OCI-M2 (cell line): ENCODE data around the gene DMKN.

Experiments used
- DNase-seq: peaks from one replicate; lab custom pipeline; 2025; ENCODE audit not compliant: unreplicated experiment; lab: John Stamatoyannopoulos, UW

Gene DMKN, protein sequence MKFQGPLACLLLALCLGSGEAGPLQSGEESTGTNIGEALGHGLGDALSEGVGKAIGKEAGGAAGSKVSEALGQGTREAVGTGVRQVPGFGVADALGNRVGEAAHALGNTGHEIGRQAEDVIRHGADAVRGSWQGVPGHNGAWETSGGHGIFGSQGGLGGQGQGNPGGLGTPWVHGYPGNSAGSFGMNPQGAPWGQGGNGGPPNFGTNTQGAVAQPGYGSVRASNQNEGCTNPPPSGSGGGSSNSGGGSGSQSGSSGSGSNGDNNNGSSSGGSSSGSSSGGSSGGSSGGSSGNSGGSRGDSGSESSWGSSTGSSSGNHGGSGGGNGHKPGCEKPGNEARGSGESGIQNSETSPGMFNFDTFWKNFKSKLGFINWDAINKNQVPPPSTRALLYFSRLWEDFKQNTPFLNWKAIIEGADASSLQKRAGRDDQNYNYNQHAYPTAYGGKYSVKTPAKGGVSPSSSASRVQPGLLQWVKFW

DNA sequence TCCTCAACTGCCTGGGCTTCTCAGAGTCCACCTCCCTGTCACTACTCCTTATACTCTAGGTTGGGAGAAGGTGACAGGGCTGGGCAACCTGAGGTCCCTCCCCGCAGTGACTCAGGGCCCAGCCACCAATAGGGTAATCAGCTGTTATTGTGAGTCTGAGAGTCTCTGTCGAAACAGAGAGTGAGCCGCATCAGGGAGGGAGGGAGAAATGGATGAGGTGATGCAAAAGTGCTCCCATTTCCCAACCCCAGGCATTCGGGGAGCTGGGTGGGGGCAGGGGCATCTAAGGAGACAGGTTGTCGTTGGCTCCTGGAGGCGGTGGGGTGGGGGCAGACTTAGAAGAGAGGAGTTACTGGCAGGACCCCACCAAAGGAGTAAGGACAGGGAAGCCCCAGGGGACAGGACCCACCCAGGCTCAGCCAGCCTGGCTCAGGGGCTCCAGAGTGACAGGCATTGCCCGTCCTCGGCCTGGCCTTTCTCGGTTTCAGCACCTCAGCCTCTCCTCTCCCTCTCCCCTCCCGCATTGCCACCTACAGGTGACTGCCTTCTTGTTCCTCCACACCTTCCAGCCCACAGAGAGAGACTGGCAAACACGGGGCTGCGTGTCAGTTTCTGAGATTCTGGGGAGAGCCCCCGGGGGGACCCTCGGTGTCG lies at the start of gene DMKN:
Gene DMKN, minus strand, starts transcription at position 22 of the 654 bp plus-strand sequence. CDS start 174 bp downstream, outside the sequence.
- DNase-seq, result no peak

- DNase-seq, result no peak
These were observed 49.3 kb upstream of the DMKN start for GRCh38 chr19:35562776-35563175.

DNA sequence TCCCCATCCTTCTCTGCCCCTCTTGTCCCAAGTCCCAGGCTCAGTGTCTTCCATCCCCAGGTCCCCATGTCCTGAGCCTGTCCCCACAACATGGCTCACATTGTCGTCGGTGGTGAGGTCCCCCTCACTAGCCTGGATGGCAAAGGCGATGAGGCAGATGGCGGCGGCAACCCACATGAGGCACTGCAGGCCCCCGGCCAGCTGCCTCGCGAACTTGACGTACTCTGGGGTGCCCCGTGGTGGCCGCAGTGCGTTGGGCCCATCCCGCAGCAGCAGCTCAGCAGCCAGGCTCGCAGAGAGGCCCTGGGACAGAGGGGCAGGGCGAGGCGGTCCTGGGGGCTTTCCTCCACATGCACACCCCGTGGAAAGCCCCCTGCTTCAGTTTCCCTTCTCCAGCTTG lies 48.9 kb upstream of the DMKN start:
- DNase-seq, result no peak

DNA sequence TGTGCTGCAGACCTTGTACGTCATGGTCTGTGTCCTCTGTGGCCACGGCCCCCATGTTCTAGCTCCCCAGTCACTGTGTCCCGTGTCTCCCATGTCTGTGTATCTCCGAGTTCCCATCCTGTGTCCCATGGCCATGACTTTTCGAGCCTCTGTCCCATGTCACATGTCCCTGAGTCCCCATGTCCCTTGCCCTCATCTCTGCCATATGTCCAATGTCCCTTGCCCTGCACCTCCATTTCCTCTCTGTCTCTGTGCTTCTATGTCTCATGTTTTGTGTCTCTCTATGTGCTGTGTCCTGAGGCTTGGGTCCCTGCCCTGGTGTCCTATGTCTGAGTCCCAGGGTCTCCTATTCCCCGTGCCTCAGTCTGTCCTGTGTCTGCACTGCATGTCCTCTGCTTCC lies 48.0 kb upstream of the DMKN start:
- DNase-seq, result no peak

DNA sequence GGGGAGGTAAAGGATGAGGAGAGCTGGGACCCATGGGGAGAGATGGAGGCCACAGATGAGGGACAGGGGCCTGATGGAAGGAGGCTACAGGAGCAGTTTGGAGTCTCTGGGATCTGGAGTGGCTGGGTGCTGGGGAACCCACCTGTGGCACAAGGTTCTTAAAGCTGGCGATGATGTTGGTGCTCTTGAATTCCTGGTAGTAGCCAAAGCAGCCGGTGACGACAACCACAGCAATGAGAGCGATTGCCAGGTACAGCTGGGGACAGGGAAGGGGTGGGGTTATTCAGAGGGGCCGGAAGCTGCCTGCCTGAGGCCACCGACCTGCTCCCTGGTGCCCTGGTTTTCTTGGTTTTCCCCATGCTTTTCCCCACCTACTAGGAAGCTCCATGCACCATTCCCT lies 47.2 kb upstream of the DMKN start:
- DNase-seq, result no peak

DNA sequence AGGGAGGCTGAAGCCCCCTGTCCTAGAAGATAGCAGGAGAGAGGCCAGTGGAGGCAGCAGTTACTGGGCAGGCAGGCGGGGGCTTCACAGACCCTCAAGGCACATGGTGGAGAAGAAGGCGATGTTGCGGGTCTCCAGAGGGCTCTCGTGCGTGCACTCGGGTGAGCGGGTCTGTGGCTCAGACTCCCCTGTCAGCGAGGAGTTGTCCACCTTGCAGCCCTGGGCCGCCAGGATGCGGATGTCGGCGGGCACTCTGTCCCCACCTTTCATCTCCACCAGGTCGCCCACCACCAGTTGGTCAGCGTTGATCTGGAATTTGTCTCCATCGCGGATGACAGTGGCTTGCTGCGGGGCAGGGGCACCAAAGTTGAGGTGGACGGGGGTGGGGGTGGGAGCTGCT lies 46.8 kb upstream of the DMKN start:
- DNase-seq, result no peak

DNA sequence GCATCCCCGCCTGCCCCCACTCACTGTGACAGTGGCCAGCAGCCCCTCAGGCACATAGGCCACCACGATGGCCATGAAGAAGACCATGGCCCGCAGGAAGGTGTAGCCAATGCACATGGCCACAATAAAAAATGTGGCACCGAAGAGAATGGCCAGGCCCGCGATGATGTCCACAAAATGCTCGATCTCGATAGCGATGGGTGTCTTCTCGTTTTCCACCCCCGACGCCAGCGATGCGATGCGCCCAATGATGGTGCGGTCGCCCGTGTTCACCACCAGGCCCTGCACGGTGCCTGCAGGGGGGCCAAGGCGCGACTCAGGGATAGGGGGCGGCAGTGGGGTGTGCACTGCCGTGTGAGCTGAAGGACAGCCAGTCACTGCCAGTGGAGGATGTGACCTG lies 46.3 kb upstream of the DMKN start:
- no peak for DNase-seq

DNA sequence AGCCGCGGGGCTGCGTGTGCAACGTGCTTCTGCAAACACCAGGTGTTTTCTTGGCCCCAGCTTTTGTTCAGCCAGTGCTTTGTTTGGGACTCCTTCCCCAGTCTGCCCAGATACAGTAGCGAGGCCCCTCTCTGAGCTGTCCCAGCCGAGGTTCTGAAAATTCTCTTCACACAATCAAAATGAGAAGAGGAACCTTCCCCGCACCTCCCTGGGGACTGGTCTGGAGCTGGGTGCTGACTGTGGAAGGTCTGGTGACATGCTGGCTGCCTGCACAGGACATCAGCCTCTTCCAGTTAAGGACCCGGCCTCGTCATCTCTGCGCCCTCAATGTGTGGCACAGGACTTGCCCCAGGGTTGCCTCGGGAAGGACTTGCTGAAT lies 45.8 kb upstream of the DMKN start:
- DNase-seq, result no peak

GRCh38 chr19:35558400-35559280 lies 45.2 kb upstream of the DMKN start:
- DNase-seq, result no peak

GRCh38 chr19:35557539-35558399 lies 44.3 kb upstream of the DMKN start:
- no peak for DNase-seq

- DNase-seq, result no peak
These were observed 43.5 kb upstream of the DMKN start for GRCh38 chr19:35556846-35557538.

DNA sequence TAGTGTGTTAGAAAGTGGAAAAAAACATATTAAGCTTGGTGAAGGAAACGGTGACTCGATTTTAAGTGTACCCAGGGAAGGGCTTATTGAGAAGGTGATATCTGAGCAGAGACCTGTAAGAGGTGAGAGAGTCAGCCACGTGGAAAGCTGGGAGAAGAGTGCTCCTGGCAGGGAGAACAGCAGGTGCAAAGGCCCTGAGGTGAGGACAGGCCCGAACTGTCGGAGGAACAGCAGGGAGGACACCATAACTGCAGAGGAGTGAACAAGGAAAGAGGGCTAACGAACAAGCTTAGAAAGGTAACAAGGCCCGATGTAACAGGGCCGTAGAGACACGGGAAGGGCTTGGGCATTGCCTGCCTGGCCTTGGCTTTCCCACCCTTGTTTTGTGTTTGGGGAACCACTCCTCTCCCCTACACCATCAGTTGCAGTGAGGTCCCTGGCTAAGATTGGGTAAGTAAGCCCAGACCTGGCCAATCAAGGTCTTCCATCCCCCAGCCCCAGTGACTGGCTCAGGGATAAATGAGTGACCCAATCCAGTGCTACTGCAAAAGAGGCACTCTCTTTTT lies 42.7 kb upstream of the DMKN start:
- DNase-seq, result no peak

GRCh38 chr19:35555301-35556005 lies 42.0 kb upstream of the DMKN start:
- peak; percentile 78 for DNase-seq

GRCh38 chr19:35554076-35554475 lies 40.6 kb upstream of the DMKN start:
- DNase-seq, result no peak

DNA sequence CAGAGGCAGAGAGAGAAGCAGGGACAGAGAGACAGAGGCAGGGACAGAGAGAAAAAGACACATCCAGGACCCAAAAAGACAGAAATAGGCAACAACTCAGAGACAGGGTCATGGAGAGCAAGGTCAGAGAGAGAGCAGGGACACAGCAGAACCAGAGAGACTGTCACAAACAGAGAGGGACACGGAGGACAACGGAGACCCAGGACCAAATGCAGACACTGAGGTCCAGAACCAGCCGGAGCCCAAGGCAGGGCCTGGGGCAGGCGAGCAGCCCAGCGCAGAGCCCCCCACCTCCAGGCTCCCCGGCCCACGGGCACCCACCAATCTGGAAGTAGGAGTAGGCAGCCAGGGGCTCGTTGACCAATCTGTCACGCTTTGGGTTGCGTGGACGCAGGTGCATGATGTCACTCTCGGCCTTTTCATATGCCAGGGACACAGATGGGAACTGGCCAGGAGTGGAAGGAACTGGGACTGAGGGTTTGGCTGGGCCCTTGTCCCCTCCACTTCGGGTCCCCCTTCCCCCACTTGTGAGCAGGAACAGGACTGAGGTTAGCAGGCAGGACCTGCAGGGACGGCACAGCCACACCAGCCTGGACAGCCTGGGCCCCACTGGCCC lies 40.0 kb upstream of the DMKN start:
- no peak for DNase-seq

- no peak for DNase-seq
These were observed 39.3 kb upstream of the DMKN start for GRCh38 chr19:35552534-35553384.

DNA sequence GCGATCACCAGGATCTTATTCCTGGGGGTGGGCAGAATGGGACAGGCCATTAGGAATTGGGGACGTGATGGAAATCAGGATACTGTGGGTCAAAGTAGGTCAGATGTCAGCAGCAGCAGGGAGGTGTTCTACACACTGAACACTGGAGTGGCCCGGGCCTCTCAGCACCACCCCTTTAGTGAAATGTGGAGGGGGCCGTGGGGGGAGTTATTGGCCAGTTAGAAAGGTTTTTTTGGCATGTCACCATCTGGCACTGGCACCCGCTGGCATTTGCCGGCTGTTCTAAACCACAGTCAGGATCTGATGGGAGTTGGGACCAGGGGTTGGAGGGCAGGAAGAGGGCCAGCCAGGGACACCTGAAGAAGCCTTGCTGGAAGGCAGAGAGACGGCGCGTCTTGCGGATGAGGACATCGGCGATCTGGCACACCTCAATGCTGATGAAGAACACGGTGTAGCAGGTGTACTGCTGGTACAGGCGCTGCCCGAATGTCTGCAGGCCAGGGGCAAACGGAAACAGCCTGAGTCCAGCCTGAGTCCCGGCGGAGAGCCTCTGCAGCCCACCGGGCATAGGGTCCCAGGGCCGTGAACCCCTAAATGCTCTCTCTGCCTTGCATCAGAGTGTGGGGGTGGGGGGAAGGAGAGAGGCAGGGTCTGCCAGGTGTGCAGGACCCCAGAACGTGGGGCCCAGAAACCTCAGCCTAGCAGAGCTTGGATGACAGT lies 37.8 kb upstream of the DMKN start:
- DNase-seq, result no peak
